Renal pelvis (tissue), 4 donors: ENCODE measurements around the gene PSAP. TPM values are rescaled to one million over a fixed set of nuclear protein-coding genes. Genes with fewer than 3 reads are reported as not detected.
"Not testable (repeated sequence)": the region's sequence is repeated elsewhere in the genome, so short reads cannot be mapped to it uniquely, and the experiment has no call there.

ENCODE experiments used
- DNase-seq: peaks from one replicate; pipeline ENCODE4 v3.0.0-alpha.2; 2013
- polyA plus RNA-seq, 3 donors: library from polyadenylated mRNA; unstranded; fragments of 120-200 nt; gene quantifications; one replicate each; pipeline ENCODE4 v1.2.1, GENCODE V29; 2013; ENCODE audit not compliant: insufficient read length in 3 of 3

PSAP gene
- polyA plus RNA-seq, 3 donors, result 787 to 897 (median 858) TPM

DNA sequence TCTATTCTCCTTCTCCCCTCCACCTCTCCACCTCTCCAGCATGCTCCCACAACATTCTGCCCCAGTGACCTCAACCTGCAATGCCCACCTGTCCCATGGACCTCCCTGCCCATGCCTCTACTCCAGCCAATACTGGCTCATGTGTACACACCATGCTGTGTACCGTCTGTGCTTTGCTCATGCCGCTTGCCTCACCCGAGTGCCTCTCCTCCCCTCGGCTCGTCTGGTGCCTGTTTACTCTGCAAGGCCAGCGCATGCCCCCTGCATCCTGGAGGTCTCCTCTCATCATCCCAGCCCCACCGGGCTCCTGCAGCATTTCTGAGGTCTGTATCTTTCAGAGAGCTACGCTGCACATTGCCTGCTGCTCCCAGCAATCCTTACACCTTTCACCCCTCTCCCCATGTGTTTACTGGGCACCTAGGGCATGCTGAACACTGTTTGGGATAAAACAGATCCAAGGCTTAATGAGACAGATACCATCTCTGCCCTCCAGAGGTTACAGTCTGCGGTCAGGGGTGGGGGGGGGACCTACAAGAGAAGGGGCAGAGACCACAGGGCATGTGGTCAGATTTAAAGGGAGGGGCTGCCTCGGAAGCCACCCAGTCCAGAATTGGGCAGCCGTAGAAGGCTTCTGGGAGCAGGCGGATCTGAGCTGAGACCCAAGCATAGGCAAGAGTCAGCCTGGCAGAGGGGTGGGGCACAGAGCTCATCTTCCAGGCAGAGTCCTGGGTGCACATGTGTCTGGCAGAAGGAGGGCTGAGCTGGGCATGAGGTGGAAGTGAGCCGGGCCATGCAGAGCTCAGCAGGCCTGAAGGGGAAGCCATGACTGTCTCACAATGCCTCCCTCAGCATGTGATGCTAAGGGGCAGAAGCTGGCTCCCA is 29.6 kb upstream of the PSAP start:
- no peak for DNase-seq

- DNase-seq, result no peak
Observed at GRCh38 chr10:71878327-71879034, 27.4 kb upstream of the PSAP start.

DNA sequence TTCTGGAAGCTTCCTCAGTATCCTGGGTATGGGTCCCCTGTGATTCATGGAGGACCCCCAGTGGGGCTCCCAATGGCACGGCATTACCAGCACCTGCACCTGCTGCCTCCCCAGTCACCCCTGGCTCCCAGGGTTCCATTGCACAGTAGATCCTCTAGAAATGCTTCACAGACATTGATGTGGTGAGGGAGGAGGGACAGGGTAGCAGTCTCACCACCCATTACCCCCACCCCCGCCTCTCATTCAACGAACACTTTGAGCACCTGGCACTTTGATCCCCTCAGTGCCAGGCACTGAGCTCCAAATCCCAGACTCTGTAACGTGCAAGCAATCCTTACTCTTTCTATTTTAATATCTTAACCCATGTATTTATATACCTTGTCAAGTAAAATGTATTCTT is 26.8 kb upstream of the PSAP start:
- no peak for DNase-seq

- DNase-seq, result not testable (repeated sequence)
Observed at GRCh38 chr10:71874680-71875354, 23.8 kb upstream of the PSAP start.

DNA sequence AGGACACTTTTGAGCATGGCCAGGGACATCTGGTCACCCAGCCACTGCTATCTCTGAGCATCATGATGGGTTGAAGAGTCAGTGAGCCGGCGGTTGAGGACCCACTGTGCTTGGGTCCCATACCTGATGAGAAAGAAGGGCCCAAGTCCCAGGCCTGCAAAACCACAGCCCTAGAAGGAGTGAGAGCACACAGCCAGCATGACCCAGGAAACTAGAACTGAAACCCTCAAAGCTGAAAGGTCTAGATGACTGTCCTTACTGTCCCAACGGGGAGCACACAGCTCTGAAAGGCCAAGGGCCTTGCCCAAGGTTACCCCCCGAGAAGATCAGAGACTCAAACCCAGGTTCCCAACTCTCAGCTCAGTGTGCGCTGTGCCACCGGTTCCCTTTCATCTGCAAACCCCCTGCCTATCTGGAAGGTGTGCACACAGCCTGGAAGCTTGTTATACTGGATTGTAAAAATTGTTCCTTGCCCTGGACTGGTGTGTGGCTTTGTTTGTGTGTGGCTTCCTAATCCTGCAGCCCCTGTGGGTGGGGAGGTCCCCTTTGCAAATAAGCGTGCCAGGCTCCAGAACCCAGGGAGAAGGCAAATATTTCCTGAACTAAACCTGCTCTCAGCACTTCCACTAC is 22.6 kb upstream of the PSAP start:
- DNase-seq, result no peak

- DNase-seq, result not testable (repeated sequence)
Observed at GRCh38 chr10:71869601-71870000, 18.6 kb upstream of the PSAP start.

- no peak for DNase-seq
Observed at GRCh38 chr10:71868192-71868697, 17.2 kb upstream of the PSAP start.

DNA sequence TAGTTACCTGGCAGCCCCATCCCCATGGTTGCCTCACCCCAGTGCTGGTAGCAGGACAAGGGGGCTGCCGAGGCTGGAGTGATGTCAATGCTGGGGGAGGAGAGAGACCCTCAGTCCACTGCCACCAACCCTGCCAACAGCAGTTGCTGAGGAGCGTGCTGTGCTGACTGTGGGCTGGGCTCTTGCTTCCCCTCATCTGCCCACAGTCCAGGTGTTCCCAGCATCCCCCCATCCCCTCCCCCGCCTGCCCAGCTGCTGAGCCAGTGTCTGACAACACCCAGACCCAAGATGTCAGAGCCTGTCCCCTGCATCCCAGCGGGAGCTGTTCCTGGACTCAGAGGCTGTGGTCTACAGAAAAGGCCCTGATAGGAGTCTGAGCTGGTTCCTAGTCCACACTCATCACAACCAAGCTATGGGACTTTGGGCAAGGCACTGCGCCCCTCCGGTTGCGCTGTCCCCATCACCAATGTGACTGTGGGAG is 14.6 kb upstream of the PSAP start:
- DNase-seq, result no peak

- no peak for DNase-seq
Observed at GRCh38 chr10:71864911-71865361, 13.9 kb upstream of the PSAP start.

DNA sequence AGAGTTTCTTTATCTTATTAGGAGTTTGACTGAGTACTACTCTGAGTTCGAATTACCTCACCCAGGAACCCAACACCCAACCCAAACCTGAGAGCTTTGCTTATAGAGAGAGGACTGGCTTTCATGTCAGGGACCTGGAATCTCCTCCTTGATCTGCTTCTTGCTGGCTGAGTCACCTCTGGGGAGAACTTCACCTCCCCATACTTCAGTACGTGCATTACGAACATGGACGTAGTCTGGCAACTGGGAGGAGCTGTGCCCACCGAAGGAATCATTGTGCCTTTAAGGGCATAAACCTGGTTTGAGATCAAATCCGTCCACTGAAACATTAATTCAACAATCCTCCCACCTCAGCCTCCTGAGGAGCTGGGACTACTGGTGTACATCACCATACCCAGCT is 12.2 kb upstream of the PSAP start:
- DNase-seq, result no peak

DNA sequence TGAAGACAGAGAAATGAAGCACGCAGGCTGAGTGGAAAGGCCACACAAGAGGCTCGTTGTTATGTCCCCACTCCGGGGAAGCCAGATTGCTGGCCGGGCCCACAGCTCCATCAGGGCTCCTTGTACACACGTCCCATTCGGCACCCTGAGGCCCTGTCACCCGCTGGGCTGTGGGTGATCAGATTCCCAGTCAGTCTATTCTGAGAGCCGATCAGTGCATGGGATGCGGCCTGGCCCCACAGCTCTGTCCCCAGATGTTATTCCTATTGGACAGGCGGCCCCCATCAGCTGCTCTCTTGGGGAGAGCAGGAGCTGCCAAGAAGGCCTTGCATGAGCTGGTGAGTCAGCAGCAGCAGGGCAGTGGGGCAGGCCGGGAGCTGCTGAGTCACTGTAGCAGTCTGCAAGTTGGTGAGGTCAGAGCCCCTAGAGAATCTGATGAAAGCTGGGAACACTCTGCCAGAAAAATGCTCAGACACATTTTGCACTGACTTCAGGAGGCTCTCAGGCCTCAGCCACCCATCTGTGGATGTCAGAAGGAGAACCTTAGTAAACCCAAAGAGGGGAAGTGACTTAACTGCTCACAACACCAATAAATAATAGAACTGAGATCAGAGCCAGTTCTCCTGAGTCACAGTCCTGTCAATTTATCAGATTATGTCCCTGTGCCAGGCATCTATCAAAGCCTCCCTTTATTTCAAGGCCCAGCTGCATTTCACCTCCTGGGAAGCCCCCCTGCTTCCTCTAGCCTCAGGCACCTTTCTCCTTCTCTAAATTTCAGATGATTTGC is 9.4 kb upstream of the PSAP start:
- no peak for DNase-seq

- DNase-seq, result no peak
Observed at GRCh38 chr10:71857934-71858890, 7.2 kb upstream of the PSAP start.

GRCh38 chr10:71856619-71857018 is 5.6 kb upstream of the PSAP start:
- DNase-seq, result no peak

DNA sequence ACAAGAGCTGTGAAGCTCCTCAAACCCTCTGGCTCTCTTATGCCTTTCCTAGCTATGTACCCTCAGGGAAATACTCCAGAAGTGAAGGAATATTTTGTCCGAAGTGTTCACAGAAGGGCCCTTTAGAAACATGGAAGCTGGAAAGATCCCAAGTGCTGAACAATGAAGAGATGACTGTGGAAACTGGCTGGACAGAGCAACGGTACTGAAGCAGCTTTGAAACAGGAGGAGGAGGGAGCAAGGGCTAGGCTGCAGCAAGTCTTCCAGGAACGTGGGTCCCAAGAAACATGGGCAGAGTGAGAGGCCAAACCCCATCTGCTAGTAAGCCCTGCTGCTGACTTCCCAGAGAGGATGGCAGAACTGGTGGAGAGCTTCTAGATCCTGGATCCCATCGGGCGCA is 3.0 kb upstream of the PSAP start:
- DNase-seq, result no peak

- DNase-seq, result no peak
Observed at GRCh38 chr10:71852355-71852937, 1.4 kb upstream of the PSAP start.

DNA sequence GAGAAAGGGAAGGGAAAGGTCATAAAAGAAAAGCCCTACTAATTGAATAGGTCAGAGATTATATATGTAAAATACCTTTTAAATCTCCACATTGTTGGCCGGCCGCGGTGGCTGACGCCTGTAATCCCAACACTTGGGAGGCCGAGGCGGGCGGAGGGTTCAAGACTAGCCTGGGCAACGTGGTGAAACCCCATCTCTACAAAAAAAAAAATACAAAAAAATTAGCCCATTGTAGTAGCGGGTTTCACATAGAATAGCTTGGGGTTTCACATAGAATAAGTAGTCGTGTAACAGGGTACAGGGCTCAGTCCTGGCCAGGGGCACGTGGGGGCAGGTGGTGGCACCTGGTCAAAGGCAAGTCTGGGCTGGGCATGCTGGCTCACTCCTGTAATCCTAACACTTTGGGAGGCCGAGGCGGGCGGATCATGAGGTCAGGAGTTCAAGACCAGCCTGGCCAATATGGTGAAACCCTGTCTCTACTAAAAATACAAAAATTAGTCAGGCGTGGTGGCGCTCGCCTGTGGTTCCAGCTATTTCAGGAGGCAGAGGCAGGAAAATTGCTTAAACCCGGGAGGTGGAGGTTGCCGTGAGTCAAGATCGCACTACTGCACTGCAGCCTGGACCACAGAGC is 529 bp upstream of the PSAP start:
- DNase-seq, result not testable (repeated sequence)

DNA sequence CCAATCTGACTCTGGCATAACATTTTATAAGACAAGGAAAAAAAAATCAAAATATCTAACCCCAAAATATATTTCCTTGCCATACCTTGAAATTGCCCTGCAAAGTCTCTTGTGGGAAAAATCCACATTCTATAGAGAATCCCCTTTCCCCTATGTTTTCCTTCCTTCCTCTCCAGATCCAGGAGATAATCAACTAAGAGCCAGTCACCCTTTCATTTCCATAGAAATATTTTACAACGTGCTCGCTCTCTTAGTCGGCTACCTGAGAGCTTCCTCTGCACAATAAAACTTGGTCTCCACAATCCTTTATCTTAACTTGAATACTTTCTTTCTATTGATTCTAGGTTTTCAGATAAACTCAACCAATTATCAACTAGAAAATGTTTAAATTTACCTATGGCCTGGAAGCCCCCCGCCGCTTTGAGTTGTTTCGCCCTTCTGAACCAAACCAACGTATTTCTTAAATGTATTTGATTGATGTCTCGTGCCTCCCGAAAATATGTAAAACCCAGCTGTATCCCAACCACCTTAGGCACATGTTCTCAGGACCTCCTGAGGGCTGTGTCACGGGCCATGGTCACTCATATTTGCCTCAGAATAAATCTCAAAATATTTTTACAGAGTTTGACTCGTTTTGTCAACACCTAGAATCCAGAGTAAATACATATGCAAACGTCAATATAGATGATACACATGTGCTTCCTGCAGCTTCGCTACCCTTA is 869 bp downstream of the PSAP start:
- DNase-seq, result no peak

DNA sequence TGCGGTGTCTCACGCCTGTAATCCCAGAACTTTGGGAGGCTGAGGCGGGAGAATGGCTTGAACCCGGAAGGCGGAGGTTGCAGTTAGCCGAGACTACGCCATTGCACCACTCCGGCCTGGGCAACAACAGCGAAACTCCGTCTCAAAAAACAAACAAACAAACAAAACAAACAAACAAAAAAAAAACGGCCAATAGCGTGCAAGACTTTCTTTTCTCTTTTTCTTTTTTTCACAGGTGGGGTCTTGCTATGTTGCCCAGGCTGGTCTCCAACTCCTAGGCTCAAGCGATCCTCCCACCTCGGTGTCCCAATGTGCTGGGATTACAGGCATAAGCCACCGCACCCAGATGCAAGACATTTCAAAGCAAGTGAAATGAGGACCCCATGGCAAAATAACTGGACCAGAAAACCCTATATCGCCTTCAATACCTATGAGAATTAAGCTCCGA is 1.6 kb downstream of the PSAP start:
- DNase-seq, result no peak
